Hepatocyte (in vitro differentiated cells): ENCODE results near the gene UBE2N. TPM values are rescaled to one million over a fixed set of nuclear protein-coding genes. Genes with fewer than 3 reads are reported as not detected.

Source experiments
- DNase-seq: peaks from one replicate; pipeline ENCODE4 v3.0.0-alpha.2; 2016; ENCODE audit warnings: low spot score
- H2AFZ ChIP-seq: fragments of 200-600 bp; sonication (generic); 2 replicates; pipeline ENCODE4 v1.6.0; 2016; ENCODE audit warnings: antibody characterized with exemption, mild to moderate bottlenecking
- H3K27ac ChIP-seq: fragments of 200-600 bp; sonication (generic); 2 replicates; pipeline ENCODE4 v1.5.1; 2016; ENCODE audit warnings: mild to moderate bottlenecking
- H3K27me3 ChIP-seq: fragments of 200-600 bp; sonication (generic); 2 replicates; pipeline ENCODE4 v1.6.1; 2016
- H3K36me3 ChIP-seq: fragments of 200-600 bp; sonication (generic); replicated peaks from 2 replicates; pipeline ENCODE4 v1.5.1; 2016; ENCODE audit warnings: low read depth; ENCODE audit not compliant: insufficient read depth
- H3K4me1 ChIP-seq: fragments of 200-600 bp; sonication (generic); 2 replicates; pipeline ENCODE4 v1.5.1; 2016; ENCODE audit warnings: mild to moderate bottlenecking, moderate library complexity; ENCODE audit not compliant: insufficient read depth
- H3K4me2 ChIP-seq: fragments of 200-600 bp; sonication (generic); 2 replicates; pipeline ENCODE4 v1.6.0; 2016
- H3K4me3 ChIP-seq: fragments of 200-600 bp; sonication (generic); 2 replicates; pipeline ENCODE4 v1.5.1; 2016; ENCODE audit warnings: mild to moderate bottlenecking
- H3K79me2 ChIP-seq: fragments of 200-600 bp; sonication (generic); 2 replicates; pipeline ENCODE4 v1.6.0; 2017; ENCODE audit warnings: mild to moderate bottlenecking
- H3K9me2 ChIP-seq: fragments of 200-600 bp; sonication (generic); replicated peaks from 2 replicates; pipeline ENCODE4 v1.6.0; 2017; ENCODE audit warnings: mild to moderate bottlenecking; ENCODE audit not compliant: insufficient read depth
- H3K9me3 ChIP-seq: fragments of 200-600 bp; sonication (generic); 2 replicates; pipeline ENCODE4 v1.5.1; 2016; ENCODE audit warnings: low read depth, mild to moderate bottlenecking
- H4K20me1 ChIP-seq: fragments of 200-600 bp; sonication (generic); 2 replicates; pipeline ENCODE4 v1.6.0; 2016; ENCODE audit warnings: mild to moderate bottlenecking; ENCODE audit not compliant: insufficient read depth, poor library complexity, severe bottlenecking
- EZH2 ChIP-seq: fragments of 200-600 bp; sonication (generic); IDR thresholded peaks from 2 replicates; pipeline ENCODE4 v1.6.1; 2016; ENCODE audit warnings: antibody characterized with exemption, mild to moderate bottlenecking, borderline replicate concordance
- EZH2phosphoT487 ChIP-seq: fragments of 200-600 bp; sonication (generic); IDR thresholded peaks from one replicate; pipeline ENCODE4 v1.6.1; 2018; ENCODE audit warnings: antibody characterized with exemption, mild to moderate bottlenecking, low read depth, moderate library complexity; ENCODE audit not compliant: unreplicated experiment, severe bottlenecking
- WGBS: methylation state at CpG from one replicate; pipeline ENCODE4 v1.1.6; 2016; ENCODE audit warnings: low lambda C conversion rate; ENCODE audit errors: missing lambda C conversion rate; 5-methylcytosine and 5-hydroxymethylcytosine counted together
- polyA plus RNA-seq: library from polyadenylated mRNA; unstranded; fragments of >200 nt; fragmentation: Nextera tagmentation; extraction: Ambion mirVana; gene quantifications from 2 replicates; pipeline ENCODE4 v1.2.1, GENCODE V29; 2016
- total RNA-seq: library from RNA; depleted of rRNA; stranded (reverse); fragments of >200 nt; gene quantifications from 2 replicates; pipeline ENCODE4 v1.2.3, GENCODE V29; 2014
- TF ChIP-seq, protein P1 (sequence below): fragments of 200-600 bp; sonication (generic); IDR thresholded peaks from 2 replicates; pipeline ENCODE4 v1.5.1; 2016; ENCODE audit warnings: antibody characterized with exemption, mild to moderate bottlenecking; ENCODE audit not compliant: poor library complexity

The UBE2N gene
- total and polyA plus RNA-seq, 2 experiments from 2014 or later = 59.1 to 121 TPM

DNA sequence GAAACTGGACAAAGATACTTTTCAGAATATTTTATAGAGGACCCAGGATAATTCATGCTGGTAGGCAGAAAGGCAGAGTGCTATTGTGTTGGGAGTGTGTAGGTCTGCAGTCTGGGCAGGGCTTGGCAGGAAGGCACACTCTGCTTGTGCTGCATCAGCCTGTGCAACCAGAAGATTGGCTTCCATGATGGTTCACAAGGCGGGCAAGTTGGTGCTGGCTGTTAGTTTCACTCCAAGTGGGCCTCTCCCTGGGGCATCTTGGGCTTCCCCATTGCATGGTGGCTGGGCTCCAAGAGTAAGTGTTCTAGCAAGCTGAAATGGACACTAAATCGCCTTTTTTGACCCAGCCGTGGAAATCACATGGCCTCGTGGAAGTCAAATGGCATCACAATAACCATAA is 1.8 kb upstream of the UBE2N start:
- no peak overlapping the region for H2AFZ ChIP-seq

DNA sequence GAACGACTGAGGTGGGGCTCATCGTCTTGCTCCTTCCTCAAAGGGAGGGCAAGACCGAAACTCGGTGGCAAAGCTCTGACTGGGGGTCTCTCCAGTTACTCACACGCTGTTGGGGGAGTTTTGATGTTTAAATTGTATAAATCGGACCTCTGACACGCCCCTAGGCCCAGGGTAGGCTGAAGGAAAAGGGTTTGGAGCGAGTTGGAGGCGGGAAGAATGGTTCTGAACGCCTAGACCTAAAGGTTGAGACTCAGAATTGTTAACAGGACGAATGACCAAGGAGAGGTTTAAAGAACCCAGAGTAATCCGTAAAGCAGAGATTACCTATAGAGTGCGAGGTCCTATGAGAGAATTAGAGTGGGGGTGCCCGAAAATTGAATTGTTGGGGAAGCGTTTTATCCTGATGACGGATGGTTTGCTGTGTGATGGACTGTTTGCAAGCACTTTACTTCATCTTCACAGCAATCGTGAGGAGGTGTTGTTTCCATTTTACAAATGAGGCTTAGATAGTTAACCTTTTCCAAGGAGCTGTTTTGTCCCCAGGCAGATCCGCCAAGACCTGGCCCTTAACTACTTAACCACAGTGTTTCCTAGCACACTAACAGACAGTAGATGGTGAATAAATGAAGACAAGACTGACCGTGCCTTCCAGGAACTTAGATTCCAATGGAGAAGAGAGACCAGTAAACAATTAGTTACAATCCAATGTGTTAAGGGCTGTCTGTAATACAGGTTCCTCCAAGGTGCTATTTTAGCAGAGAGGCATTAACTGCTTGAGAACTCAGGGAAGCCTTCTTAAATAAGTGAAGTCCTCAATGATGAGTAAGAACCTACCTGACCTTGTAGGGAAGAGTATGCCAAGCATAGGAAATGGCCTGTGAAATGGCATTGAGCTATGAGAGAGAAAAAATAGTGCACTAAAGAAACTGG is 929 bp upstream of the UBE2N start:
- H3K4me3 ChIP-seq = peak overlapping the region; percentile 48
- no peaks in the 10 kb centered on the region for H3K36me3 ChIP-seq
- peaks cover 19% of the 10 kb centered on the region for H3K4me1 ChIP-seq
- no peaks in the 10 kb centered on the region for H3K9me2 ChIP-seq
- H3K27me3 ChIP-seq = no peaks in the 10 kb centered on the region
- no peak for DNase-seq
- no peak for TF ChIP-seq EZH2
- TF ChIP-seq, protein P1, sequence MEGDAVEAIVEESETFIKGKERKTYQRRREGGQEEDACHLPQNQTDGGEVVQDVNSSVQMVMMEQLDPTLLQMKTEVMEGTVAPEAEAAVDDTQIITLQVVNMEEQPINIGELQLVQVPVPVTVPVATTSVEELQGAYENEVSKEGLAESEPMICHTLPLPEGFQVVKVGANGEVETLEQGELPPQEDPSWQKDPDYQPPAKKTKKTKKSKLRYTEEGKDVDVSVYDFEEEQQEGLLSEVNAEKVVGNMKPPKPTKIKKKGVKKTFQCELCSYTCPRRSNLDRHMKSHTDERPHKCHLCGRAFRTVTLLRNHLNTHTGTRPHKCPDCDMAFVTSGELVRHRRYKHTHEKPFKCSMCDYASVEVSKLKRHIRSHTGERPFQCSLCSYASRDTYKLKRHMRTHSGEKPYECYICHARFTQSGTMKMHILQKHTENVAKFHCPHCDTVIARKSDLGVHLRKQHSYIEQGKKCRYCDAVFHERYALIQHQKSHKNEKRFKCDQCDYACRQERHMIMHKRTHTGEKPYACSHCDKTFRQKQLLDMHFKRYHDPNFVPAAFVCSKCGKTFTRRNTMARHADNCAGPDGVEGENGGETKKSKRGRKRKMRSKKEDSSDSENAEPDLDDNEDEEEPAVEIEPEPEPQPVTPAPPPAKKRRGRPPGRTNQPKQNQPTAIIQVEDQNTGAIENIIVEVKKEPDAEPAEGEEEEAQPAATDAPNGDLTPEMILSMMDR = no peak
- no peak for TF ChIP-seq EZH2phosphoT487
- H2AFZ ChIP-seq = peak overlapping the region; percentile 75
- peaks cover 40% of the 10 kb centered on the region for H3K79me2 ChIP-seq
- H3K27ac ChIP-seq = peak overlapping the region; percentile 96
- H3K4me2 ChIP-seq = peak overlapping the region; percentile 81
- WGBS = 5% methylated on average over 19 of the region's 19 CpGs
- no peaks in the 10 kb centered on the region for H3K9me3 ChIP-seq
- H4K20me1 ChIP-seq = peaks cover 33% of the 10 kb centered on the region

More for the DNA sequence above, 1.8 kb upstream of the UBE2N start:
- H3K27ac ChIP-seq = peak overlapping the region; percentile 96
- no peaks in the 10 kb centered on the region for H3K9me3 ChIP-seq
- H3K4me2 ChIP-seq = peak overlapping the region; percentile 81
- TF ChIP-seq, protein P1 = no peak
- no peak for TF ChIP-seq EZH2phosphoT487
- no peak for TF ChIP-seq EZH2
- no peaks in the 10 kb centered on the region for H3K27me3 ChIP-seq
- H3K36me3 ChIP-seq = no peaks in the 10 kb centered on the region
- peaks cover 31% of the 10 kb centered on the region for H3K79me2 ChIP-seq
- H3K4me3 ChIP-seq = no peak overlapping the region
- WGBS = 97% methylated on average over 4 of the region's 4 CpGs
- H3K4me1 ChIP-seq = peaks cover 19% of the 10 kb centered on the region
- peaks cover 24% of the 10 kb centered on the region for H4K20me1 ChIP-seq
- H3K9me2 ChIP-seq = no peaks in the 10 kb centered on the region
- no peak for DNase-seq

DNA sequence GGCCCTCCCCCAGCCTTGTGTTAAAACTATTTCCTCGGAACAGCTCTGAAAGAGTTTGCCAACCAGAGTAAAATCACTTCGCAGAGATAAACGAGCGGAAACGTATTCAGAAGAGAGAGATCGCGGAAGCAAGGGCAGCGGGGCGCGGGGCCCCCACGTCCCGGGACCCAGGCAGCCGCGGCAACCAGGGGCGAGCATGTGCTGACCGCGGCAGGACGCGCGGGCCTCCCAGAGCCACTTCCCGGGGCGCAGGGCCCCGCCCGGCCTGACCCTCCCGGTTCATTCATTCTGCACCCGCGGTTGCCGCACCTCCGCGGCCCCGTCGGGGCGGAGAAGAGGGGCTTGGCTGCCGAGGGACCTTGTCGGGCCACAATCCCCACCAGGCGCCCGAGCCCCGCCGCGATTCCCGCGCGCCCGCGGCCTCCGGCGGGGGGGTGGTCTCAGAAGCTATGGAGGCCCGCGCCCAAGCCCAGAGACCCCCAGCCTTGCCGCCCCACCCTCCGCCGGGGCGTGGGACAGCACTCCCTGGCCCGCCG is 598 bp downstream of the UBE2N start:
- Histone ChIP-seq H3K9me2 (no peaks in the 10 kb centered on the region), H3K36me3 (no peaks in the 10 kb centered on the region), H3K27me3 (no peaks in the 10 kb centered on the region), H3K27ac (peak overlapping the region; percentile 96), H2AFZ (peak overlapping the region; percentile 58), H3K4me3 (peak overlapping the region; percentile 62), H4K20me1 (peaks cover 48% of the 10 kb centered on the region), H3K4me1 (peaks cover 19% of the 10 kb centered on the region), H3K9me3 (no peaks in the 10 kb centered on the region), H3K79me2 (peaks cover 55% of the 10 kb centered on the region), H3K4me2 (peak overlapping the region; percentile 87)
- peak; percentile 66 for DNase-seq
- WGBS = under 1% methylated on average over 39 of the region's 55 CpGs
- TF ChIP-seq EZH2 = no peak
- TF ChIP-seq, protein P1 = no peak
- no peak for TF ChIP-seq EZH2phosphoT487
